ENCODE data around the gene APRT.

The APRT gene

DNA sequence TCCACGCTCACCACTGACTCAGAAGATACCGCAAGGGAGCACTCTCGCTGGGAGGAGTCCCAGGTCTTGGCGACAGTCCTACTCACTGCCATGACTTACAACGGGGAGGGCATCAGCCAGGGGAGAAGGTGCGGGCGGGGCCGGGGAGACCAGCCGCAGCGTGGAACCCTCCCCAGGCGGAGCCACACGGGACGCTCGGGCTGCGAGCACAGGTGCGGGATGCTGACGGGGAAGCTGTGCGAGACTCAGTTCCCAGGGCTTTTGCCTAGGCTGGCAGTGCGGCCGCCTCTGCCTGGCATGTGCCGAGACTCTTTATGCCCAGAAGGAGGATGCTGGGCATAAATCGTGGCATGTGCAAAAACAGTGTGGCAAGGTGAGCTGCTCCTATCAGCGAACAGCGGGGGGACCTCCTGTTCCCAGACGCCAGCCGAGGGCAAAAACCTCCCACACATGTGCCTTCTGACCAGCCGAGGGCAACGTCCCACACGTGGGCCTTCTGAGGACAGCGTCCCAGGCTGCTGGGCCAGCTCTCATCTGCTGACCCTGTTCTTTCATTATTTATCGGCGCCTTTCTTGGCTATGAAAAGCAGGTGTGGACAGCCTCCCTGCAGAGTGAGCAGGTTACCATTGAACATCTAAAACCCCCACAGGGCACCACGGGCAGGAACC, 38.9 kb upstream of the APRT start:
- no peak overlapping the region for H3K4me3 ChIP-seq (ENCODE audit: low read depth, low read length)
- TF ChIP-seq, protein P1, sequence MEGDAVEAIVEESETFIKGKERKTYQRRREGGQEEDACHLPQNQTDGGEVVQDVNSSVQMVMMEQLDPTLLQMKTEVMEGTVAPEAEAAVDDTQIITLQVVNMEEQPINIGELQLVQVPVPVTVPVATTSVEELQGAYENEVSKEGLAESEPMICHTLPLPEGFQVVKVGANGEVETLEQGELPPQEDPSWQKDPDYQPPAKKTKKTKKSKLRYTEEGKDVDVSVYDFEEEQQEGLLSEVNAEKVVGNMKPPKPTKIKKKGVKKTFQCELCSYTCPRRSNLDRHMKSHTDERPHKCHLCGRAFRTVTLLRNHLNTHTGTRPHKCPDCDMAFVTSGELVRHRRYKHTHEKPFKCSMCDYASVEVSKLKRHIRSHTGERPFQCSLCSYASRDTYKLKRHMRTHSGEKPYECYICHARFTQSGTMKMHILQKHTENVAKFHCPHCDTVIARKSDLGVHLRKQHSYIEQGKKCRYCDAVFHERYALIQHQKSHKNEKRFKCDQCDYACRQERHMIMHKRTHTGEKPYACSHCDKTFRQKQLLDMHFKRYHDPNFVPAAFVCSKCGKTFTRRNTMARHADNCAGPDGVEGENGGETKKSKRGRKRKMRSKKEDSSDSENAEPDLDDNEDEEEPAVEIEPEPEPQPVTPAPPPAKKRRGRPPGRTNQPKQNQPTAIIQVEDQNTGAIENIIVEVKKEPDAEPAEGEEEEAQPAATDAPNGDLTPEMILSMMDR (IDR thresholded peaks at IDR 0.05; ENCODE audit: insufficient read depth, low read depth, low read length, missing control alignments): no peak
- DNase-seq (ENCODE audit: low read depth): no peak

DNA sequence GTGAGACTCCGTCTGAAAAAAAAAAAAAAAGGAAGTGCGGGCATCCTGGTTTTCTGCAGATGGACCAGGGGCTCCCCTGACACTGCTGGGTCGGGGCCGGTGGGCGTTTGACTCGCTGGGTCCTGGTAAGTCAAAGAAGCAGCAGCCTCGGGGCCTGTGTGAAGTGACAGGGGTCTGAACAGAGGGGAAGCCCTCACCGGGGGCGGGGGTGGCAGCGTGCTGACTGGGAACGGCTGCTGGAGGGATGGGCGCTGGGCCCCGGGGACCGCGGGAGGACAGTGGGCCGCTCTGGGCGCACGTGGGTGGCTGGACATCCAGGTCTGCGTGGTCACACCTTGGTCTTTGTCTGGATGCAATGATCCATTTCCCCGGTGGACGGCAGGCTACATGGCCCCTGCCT, 36.8 kb upstream of the APRT start:
- H3K4me3 ChIP-seq (ENCODE audit: low read depth, low read length): no peak overlapping the region
- TF ChIP-seq, protein P1 (IDR thresholded peaks at IDR 0.05; ENCODE audit: insufficient read depth, low read depth, low read length, missing control alignments): no peak
- DNase-seq (ENCODE audit: low read depth): no peak

DNA sequence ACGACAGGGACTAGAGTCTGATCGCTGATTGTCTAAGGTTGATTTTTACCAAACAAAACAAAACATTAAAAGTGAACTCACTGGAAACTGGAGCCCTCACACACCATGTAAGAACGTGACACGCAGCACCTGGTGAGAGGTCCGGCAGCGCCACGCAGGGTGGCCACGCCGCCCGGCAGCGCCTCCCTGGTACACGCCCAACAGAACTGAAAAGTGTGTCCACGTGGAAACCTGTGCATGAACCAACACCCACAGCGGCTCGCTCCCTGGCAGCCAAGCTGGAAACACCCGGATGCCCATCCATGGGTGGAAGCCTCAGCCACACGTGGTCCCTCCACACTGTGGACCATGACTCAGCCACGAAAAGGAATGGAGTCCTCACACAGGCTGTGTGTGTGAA, 35.9 kb upstream of the APRT start:
- TF ChIP-seq, protein P1 (IDR thresholded peaks at IDR 0.05; ENCODE audit: insufficient read depth, low read depth, low read length, missing control alignments): no peak
- H3K4me3 ChIP-seq (ENCODE audit: low read depth, low read length): no peak overlapping the region
- DNase-seq (ENCODE audit: low read depth): no peak

DNA sequence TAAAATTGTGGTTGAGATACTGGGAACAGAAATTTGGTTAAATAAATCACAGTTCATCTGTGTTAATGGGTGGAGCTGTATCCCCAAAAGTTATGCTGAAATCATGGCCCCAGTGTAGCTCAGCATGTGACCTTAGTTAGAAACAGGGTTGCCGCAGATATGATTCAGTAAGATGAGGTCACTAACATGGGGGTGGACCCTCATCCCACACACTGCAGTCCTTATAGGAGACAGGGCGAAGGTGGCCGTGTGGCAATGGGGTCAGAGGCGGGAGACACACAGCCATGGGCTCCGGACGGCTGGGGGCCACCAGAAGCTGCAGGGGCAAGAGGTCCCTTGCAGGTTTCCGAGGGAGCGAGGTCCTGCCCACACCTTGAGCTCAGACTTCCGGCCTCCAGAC, 34.4 kb upstream of the APRT start:
- no peak for DNase-seq (ENCODE audit: low read depth)
- TF ChIP-seq, protein P1 (IDR thresholded peaks at IDR 0.05; ENCODE audit: insufficient read depth, low read depth, low read length, missing control alignments): no peak
- H3K4me3 ChIP-seq (ENCODE audit: low read depth, low read length): no peak overlapping the region

DNA sequence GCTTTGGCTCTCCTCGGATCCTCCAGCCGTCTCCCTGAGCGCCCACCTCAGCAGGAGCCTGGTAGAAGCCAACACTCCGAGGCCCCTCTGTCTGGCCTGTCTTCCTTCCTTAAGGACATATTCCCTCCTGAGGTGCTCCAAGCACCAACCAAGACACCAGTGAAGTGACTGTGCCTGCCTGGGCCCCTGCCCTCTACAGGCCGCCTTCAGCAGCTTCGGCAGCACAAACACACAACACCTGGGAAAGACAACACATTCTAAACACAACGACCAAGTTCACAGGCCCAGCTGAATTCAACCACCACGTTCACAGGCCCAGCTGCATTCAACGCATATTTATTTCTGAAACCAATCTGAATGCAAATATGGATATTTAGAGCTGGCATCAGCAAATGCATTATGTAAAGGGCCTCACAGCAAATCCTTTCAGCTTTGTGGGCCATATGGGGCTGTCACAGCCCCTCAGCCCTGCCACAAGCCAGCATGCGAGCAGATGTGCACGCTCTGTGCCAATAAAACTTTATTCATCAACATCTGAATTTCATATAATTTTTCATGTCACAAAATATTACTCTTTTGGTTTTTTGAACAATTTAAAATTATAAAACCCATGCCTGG, 32.8 kb upstream of the APRT start:
- DNase-seq (ENCODE audit: low read depth): no peak
- no peak overlapping the region for H3K4me3 ChIP-seq (ENCODE audit: low read depth, low read length)
- TF ChIP-seq, protein P1 (IDR thresholded peaks at IDR 0.05; ENCODE audit: insufficient read depth, low read depth, low read length, missing control alignments): no peak

DNA sequence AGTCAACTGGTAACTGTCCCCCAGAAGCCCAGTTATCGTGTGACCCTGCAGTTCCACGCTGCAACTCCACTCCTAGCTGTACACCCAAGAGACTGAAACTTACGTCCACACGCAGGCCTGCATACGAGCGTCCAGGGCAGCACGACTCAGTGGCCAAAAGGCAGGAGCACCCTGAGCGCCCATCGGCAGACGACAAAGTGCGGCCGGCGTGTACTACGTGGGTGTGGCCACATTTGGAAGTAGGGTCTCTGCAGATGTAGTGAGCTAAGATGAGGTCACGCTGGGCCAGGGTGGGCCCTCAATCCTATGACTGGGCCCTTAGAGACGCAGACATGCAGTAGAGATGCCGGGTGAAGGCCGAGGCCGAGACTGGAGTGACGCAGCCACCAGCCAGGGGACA, 31.5 kb upstream of the APRT start:
- no peak overlapping the region for H3K4me3 ChIP-seq (ENCODE audit: low read depth, low read length)
- no peak for DNase-seq (ENCODE audit: low read depth)
- TF ChIP-seq, protein P1 (IDR thresholded peaks at IDR 0.05; ENCODE audit: insufficient read depth, low read depth, low read length, missing control alignments): no peak

DNA sequence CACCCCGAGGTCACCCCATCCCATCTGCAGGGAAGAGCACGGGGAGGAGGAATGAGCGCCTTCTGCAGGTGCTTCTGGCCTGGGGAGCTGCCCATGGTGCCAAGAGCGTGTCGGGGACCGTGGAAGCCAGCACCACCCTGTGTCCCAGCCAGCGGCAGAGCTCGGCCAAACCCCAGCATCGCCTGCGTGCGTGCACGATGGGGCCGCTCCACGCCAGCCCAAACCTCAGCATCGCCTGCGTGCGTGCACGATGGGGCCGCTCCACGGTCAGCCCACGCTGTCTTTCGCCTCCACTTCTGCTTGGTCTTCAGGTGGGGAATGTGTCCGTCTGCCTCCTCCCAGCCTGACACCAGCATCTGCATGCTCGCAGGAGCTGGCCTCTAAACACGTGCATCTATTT, 31.1 kb upstream of the APRT start:
- TF ChIP-seq, protein P1 (IDR thresholded peaks at IDR 0.05; ENCODE audit: insufficient read depth, low read depth, low read length, missing control alignments): no peak
- H3K4me3 ChIP-seq (ENCODE audit: low read depth, low read length): no peak overlapping the region
- DNase-seq (ENCODE audit: low read depth): no peak

Measured in GM12865 (cell line).